Stimulated activated CD8-positive, alpha-beta memory T cell treated with anti-CD3 and anti-CD28 coated beads, Interleukin-2, amount 100 ng/mL, for 48 hours (primary cell): ENCODE measurements around the gene TPO.
"Not testable (repeated sequence)": the region's sequence is repeated elsewhere in the genome, so short reads cannot be mapped to it uniquely, and the experiment has no call there.

Experiments used
- DNase-seq, 2 donors: peaks; one replicate each; pipeline ENCODE4 v3.0.0-alpha.2; 2020; ENCODE audit warnings: low read depth in 2 of 2

The TPO gene

DNA sequence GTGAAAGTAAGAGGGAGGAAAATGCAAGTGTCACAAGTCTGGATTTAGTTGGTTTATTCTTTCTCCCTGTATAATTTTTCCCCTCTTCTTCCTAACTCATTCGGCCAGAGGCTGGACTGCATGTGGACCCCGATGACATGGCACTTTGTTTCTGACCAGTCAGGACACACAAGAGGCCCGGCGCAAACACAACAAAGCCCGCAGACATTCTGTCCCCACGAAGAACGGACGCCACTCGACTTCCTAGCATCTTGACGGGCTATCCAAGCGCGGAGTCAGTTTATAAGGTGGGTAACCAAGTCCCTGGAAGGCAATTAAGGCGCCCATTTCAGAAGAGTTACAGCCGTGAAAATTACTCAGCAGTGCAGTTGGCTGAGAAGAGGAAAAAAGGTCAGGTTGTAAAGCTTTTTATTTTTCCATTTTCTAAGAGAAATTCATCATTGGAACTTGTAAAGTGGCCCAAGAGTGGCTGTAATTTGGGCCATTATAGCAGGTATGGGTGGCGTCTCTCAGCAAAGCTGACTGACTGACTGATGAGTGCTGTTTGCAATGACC is at the start of gene TPO:
Gene TPO (plus strand): TSS at position 308 of the 555 bp plus-strand sequence. CDS start 946 bp downstream, outside the sequence.
- no peak for DNase-seq

DNA sequence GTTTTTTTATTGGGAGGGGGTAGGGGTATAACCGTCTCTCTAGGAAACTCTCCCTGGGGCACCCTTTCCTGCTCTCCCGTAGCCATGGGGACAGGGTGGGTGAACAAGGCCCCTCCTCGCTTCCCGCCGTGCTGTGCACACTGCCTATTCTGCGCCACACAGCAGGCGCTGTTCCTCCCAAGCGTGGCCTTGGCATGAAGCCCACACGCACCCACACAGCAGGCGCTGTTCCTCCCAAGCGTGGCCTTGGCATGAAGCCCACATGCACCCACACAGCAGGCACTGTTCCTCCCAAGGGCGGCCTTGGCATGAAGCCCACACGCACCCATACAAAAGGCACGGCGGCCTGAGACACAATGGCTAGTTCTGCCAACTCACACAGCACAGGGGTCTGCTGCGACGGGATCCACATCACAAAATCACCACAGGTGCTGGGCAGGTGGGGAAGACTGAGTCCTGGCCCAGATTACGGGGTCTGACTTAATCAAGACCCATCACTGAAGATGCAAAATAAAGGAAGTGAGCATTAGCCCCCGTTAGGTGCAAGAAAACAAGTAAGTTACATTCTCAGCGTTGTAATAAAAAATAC is 46.6 kb upstream of the TPO start:
- DNase-seq: no peak

- DNase-seq: no peak
These were observed 45.7 kb upstream of the TPO start for GRCh38 chr2:1367601-1368000.

GRCh38 chr2:1369905-1370304 is 43.4 kb upstream of the TPO start:
- no peak for DNase-seq

DNA sequence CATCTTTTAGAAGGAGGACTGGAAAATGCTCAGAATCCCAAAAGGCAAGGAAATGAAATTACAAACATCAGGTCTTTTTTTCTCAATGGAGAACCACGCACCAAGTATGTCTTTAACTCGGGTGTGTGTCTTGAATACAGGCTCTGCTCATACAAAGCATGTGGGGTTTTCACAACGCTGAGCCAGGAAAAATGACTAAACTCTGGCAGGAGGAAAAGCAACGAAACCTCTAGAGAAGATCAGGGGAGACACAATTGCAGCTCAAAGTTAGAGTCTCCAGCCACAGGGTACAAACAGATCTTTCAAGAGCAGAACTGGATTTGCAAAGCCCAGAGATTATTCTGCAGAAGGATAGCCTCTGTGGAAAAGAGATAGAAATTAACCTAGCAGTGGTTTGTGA is 42.8 kb upstream of the TPO start:
- DNase-seq: no peak

GRCh38 chr2:1371082-1371481 is 42.2 kb upstream of the TPO start:
- no peak for DNase-seq

- DNase-seq: no peak
These were observed 39.4 kb upstream of the TPO start for GRCh38 chr2:1373830-1374229.

DNA sequence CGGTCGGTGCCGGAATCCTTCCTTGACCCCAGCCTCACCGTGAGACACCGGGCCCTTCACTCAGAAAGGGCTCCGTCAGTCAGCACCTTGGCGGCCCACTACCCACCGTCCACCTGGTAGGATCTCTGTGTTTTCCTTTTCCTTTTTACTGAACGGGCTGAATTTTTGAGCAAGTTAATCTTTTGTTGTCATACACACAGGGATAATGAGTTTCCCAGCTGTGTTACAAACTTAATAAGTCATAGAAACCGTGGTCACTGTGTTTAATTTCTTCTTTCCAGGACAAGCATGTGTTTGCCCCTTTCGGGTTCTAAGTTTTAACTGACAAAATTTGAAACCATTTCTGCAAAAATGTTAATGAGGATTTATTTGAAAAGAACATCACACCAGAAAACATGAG is 39.0 kb upstream of the TPO start:
- no peak for DNase-seq

GRCh38 chr2:1375794-1376193 is 37.5 kb upstream of the TPO start:
- no peak for DNase-seq

GRCh38 chr2:1377473-1377872 is 35.8 kb upstream of the TPO start:
- no peak for DNase-seq

- DNase-seq: no peak
These were observed 34.7 kb upstream of the TPO start for GRCh38 chr2:1378456-1379150.

GRCh38 chr2:1381644-1382043 is 31.6 kb upstream of the TPO start:
- no peak for DNase-seq

- DNase-seq: not testable (repeated sequence)
These were observed 25.1 kb upstream of the TPO start for GRCh38 chr2:1387954-1388725.

- not testable (repeated sequence) for DNase-seq
These were observed 23.1 kb upstream of the TPO start for GRCh38 chr2:1390118-1390517.

GRCh38 chr2:1393321-1393720 is 19.9 kb upstream of the TPO start:
- no peak for DNase-seq

DNA sequence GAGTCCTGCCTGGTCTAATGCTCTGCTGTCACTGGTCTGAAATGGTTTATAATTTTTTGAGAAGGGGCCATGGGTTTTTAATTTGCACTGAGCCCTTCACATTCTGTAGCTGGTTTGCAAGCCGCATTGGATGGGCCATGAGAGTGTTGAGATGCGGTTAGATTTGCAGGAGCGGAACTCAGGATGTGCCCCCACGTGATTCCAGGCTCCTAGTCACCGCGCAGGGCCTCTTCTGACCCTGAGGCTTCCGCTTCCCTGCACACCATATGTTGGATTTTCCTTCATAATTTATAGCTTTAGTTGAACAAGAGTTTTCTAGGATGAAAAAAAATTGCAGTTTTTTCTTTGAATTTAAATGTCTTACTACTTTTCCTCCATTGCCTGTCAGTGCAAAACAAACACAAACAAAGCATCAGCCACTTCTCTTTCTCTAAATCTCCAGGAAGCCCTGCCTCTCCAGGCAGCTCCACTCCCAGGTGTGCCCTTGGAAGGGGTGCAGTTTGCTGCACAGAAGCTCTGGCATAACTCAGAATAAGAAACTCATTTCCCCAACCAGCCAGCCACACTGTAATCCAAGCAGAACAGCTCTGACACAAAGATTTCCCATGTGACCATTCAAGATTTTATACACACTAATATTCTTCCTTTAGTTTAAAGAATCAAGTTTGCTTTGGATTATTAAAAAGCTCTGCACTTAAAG is 18.4 kb upstream of the TPO start:
- no peak for DNase-seq

DNA sequence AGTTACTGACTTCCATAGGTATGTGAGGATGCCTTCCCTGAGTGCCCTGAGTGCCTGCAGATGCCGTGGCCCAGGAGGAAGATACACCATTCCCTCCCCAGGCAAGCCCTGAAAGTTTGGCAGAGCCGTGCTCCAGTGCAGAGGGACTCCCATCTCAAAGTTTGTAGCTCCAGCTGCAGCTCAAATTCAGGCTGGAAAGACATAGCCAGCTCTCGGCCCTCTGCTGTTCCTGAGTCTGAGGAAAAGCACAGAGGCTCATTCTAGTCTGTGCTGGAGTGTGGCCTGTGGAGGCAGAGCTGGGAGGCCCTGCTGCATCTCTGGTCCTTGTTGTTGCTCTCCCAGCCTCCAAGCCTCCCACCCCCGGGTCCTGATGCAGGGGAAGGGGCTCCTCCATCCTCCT is 15.9 kb upstream of the TPO start:
- no peak for DNase-seq

- DNase-seq: no peak
These were observed 15.1 kb upstream of the TPO start for GRCh38 chr2:1398191-1398590.

- no peak for DNase-seq
These were observed 12.1 kb upstream of the TPO start for GRCh38 chr2:1400943-1401735.

- DNase-seq: no peak
These were observed 11.2 kb upstream of the TPO start for GRCh38 chr2:1402064-1402463.

GRCh38 chr2:1403565-1403964 is 9.7 kb upstream of the TPO start:
- no peak for DNase-seq
